Body of pancreas (tissue), 4 donors: Measurements from ENCODE around the gene NKX1-1.

Source experiments
- CTCF ChIP-seq, 7 experiments: fragments of 450-650 bp in 4 of 7; fragments of 200-600 bp in 3 of 7; sonication (generic) in 3 of 7; IDR thresholded peaks; one replicate each; pipeline ENCODE4 v1.5.1; 2016 to 2019; ENCODE audit warnings: antibody characterized with exemption in 7 of 7
- POLR2A ChIP-seq, 3 donors: fragments of 450-650 bp; IDR thresholded peaks; one replicate each; pipeline ENCODE4 v1.6.1; 2016; ENCODE audit warnings: antibody characterized with exemption in 3 of 3, mild to moderate bottlenecking in 2 of 3

- TF ChIP-seq CTCF (IDR thresholded peaks at IDR 0.05) (no peak), POLR2A (IDR thresholded peaks at IDR 0.05) (no peak)
These were observed 25.7 kb downstream of the NKX1-1 start for GRCh38 chr4:1380368-1381151.
